ENCODE measurements around the gene VPS33B. TPM values are rescaled to one million over a fixed set of nuclear protein-coding genes. Genes with fewer than 3 reads are reported as not detected.
A peak's percentile ranks its signal among the peaks of the same experiment; 100 is the strongest.

The VPS33B gene
- total RNA-seq, 1 donor = 6.0 TPM

DNA sequence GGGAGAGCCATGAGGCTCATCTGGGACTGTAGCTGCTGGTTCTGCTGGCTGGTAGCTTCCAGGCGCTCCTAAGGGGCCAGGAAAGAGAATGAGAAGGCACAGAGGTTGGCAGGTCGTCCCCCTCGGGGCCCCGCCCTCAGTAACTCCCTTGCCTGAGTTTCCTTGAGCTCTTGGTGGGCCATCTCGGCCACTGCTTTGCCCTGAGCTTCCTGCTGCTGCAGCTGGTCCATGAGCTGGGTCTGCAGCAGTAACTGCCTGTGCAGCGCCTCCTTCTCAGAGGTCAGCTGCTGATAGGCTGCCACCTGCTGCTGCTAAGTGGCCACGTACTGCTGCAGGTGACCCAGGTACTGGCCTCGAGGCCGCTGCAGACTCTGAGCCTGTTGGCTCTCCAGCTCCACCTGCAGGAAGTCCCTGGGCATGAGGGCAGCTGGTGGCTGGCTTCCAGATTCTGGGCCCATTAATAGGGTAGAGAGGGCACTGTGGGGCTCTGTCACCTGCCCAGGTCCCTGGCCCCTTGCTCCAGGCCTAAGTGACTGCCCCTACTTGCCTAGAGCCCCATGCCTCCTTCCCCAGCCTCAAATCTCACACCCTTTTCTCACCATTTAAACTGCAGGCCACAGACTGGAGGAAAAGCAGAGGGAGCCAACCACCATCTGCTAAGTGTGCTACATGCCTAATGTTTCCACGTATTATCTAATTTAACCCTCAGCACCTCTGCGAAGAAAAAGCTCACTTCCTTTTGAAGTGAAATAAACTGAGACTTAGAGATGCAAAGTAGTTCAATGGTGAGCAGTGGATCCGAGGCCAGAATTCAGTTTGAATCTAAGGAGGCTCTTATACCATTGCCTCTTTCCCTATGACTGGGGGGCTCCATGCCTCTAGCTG is 10.8 kb upstream of the VPS33B start:
- DNase-seq (ENCODE audit: low read depth) = peak; percentile 16
- H3K4me3 ChIP-seq (ENCODE audit: low read depth, low read length) = no peak overlapping the region
- TF ChIP-seq, protein P1, sequence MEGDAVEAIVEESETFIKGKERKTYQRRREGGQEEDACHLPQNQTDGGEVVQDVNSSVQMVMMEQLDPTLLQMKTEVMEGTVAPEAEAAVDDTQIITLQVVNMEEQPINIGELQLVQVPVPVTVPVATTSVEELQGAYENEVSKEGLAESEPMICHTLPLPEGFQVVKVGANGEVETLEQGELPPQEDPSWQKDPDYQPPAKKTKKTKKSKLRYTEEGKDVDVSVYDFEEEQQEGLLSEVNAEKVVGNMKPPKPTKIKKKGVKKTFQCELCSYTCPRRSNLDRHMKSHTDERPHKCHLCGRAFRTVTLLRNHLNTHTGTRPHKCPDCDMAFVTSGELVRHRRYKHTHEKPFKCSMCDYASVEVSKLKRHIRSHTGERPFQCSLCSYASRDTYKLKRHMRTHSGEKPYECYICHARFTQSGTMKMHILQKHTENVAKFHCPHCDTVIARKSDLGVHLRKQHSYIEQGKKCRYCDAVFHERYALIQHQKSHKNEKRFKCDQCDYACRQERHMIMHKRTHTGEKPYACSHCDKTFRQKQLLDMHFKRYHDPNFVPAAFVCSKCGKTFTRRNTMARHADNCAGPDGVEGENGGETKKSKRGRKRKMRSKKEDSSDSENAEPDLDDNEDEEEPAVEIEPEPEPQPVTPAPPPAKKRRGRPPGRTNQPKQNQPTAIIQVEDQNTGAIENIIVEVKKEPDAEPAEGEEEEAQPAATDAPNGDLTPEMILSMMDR (IDR thresholded peaks at IDR 0.05; ENCODE audit: insufficient read depth, low read depth, low read length) = peak; percentile 63

DNA sequence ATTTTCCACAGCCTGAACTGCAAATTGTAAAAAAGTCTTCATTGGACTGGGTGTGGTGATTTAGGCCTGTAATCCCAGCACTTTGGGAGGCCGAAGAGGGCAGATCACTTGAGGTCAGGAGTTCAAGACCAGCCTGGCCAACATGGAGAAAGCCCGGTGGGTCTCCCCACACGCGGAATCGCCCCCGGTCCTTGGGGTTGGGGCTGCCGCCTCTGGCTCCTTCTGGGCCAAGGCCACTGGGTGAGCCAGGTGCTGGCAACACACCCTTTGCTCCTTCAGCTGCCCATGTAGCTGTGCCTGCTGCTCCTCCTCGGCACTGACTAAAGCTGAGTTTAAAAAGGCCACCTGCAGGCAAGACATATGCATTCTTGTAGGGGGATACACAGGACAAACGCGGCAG is 9.4 kb upstream of the VPS33B start:
- DNase-seq (ENCODE audit: low read depth) = no peak
- no peak overlapping the region for H3K4me3 ChIP-seq (ENCODE audit: low read depth, low read length)
- TF ChIP-seq, protein P1 (IDR thresholded peaks at IDR 0.05; ENCODE audit: insufficient read depth, low read depth, low read length) = no peak

DNA sequence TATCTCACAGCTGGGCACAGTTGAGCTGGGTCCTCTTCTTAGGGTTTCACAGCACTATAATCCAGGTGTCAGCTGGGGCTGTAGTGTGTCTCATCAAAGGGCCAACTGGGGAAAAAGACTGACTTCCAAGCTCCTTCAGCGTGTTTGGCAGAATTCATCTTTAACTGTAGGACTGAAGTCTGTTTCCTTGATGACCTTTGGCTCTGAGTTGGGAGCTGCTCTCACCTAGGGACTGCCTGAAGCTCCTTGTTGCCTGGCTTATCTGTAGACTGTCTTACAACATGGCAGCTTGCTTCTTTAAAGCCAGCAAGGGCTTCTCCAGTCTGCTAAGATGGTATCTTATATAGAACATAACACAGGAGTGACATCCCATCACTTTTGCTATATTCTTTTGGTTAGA is 5.3 kb upstream of the VPS33B start:
- H3K4me3 ChIP-seq (ENCODE audit: low read depth, low read length) = no peak overlapping the region
- TF ChIP-seq, protein P1 (IDR thresholded peaks at IDR 0.05; ENCODE audit: insufficient read depth, low read depth, low read length) = no peak
- no peak for DNase-seq (ENCODE audit: low read depth)

DNA sequence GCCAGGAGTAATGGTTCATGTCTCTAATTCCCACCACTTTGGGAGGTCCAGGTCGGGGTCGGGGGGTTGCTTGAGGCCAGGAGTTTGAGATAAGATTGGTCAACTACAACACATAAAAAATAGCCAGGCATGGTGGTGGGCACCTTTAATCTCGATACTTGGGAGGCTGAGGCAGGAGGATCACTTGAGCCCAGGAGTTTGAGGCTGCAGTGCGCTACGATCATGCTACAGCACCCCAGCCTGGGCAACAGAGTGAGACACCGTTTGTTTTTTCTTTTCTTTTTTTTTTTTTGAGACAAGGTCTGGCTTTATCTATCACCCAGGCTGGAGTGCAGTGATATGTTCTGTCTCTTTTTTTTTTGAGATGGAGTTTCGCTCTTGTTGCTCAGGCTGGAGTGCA is 1.3 kb upstream of the VPS33B start:
- H3K4me3 ChIP-seq (ENCODE audit: low read depth, low read length) = no peak overlapping the region
- TF ChIP-seq, protein P1 (IDR thresholded peaks at IDR 0.05; ENCODE audit: insufficient read depth, low read depth, low read length) = no peak
- DNase-seq (ENCODE audit: low read depth) = no peak

DNA sequence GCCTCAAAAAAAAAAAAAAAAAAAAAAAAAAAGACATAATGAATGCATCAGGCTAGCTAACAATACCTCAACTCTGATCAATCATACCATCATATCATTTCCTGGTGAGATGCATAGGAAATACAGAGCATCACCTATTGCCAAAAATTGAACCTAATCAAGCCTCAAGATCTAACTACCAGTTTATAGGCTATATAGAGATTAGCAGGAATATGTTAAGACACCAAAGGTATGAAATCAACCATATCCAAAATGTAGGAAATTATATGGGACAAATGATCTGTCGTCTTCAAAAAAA is 387 bp upstream of the VPS33B start:
- no peak for DNase-seq (ENCODE audit: low read depth)
- TF ChIP-seq, protein P1 (IDR thresholded peaks at IDR 0.05; ENCODE audit: insufficient read depth, low read depth, low read length) = no peak
- H3K4me3 ChIP-seq (ENCODE audit: low read depth, low read length) = peak overlapping the region; percentile 92

- no peak for DNase-seq (ENCODE audit: low read depth)
- TF ChIP-seq, protein P1 (IDR thresholded peaks at IDR 0.05; ENCODE audit: insufficient read depth, low read depth, low read length) = no peak
Measured at GRCh38 chr15:91021516-91022074, 799 bp downstream of the VPS33B start.

More at GRCh38 chr15:91021516-91022074, 799 bp downstream of the VPS33B start:
- peak overlapping the region; percentile 92 for H3K4me3 ChIP-seq (ENCODE audit: low read depth, low read length)

Measured in fibroblast of villous mesenchyme (primary cell).